GM18951 (cell line): ENCODE measurements around the gene MID2.

ENCODE experiments used
- POLR2A ChIP-seq: IDR thresholded peaks from 4 replicates; pipeline ENCODE4 v1.6.1; 2011; ENCODE audit warnings: mild to moderate bottlenecking; ENCODE audit not compliant: insufficient read length, insufficient read depth; ENCODE audit errors: extremely low read depth
- in situ Hi-C: fragments of 300-500 bp; cut with MboI; formaldehyde crosslinking; loops from one replicate; pipeline ENCODE4 v1.12.0; 2022; ENCODE audit warnings: low sequenced_read_pairs, mixed read lengths, inconsistent platforms; ENCODE audit not compliant: unreplicated experiment

MID2 gene

GRCh38 chrX:107968623-107969022 lies 143.0 kb downstream of the MID2 start:
- TF ChIP-seq POLR2A, result no peak
- in situ Hi-C loops, result no loop called here

GRCh38 chrX:107970073-107970472 lies 144.4 kb downstream of the MID2 start:
- no peak for TF ChIP-seq POLR2A
- in situ Hi-C loops, result no loop called here

- in situ Hi-C loops, result no loop called here
- TF ChIP-seq POLR2A, result no peak
Measured at GRCh38 chrX:107971636-107972035, 146.0 kb downstream of the MID2 start.
